HuH-7.5 (cell line): ENCODE results near the gene EPS8L1.
A peak's percentile ranks its signal among the peaks of the same experiment; 100 is the strongest.

ENCODE experiments used
- DNase-seq: peaks from one replicate; pipeline ENCODE4 v3.0.0; 2011; ENCODE audit warnings: low spot score

Gene EPS8L1

GRCh38 chr19:55115446-55116065, 39.9 kb downstream of the EPS8L1 start:
- no peak for DNase-seq

DNA sequence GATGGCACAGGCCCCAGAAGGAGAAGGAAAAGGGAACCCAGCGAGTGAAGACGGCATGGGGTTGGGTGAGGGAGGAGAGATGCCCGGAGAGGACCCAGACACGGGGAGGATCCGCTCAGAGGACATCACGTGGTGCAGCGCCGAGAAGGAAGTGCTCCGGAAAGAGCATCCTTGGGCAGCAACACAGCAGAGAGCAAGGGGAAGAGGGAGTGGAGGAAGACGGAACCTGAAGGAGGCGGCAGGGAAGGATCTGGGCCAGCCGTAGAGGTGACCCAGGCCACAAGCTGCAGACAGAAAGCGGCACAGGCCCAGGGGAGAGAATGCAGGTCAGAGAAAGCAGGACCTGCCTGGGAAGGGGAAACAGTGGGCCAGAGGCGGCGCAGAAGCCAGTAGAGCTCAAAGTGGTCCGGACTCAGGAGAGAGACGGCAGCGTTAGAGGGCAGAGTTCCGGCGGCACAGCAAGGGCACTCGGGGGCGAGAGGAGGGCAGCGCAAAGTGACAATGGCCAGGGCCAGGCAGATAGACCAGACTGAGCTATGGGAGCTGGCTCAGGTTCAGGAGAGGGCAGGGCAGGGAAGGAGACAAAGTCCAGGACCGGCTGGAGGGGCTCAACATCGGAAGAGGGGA, 40.7 kb downstream of the EPS8L1 start:
- DNase-seq, result no peak

DNA sequence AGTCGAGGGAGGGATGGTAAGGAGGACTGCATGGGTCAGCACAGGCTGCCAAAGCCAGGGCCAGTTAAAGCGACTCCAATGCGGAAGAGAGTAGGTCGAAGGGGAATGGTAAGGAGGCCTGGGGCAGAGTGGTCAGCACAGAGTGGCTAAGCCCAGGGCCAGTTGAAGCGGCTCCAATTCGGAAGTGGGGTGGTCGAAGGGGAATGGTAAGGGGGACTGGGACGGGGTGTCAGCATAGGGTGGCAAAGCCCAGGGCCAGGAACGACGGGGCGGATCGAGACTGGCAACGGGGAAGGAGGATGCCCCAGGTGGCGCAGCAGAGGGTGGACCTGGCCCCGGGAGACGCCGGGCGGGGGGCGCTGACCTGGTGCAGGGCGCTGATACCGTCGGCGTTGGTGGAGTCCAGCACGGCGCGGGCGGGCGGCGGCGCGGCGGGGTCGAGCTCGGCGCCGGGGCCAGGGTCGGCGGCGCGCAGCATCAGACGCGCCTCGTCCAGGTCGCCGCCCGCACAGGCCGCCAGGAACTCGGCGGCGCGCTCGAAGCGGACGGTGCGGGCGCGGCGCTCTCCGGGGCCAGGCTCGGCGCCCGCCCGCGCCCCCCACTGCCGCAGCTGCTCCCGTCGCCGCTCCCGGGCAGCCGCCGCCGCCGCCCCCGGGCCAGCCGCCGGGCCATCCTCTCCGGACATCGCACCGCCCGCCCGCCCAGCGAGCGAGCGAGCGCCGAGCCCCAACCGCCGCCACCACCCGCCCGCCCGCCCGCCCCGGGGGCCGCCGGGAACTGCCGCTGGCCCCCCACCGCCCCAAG, 41.4 kb downstream of the EPS8L1 start, which contains the start of gene PPP1R12C:
TSS of gene PPP1R12C (minus strand) at position 779 of the 804 bp plus-strand sequence. CDS start at position 685, 94 bp downstream.
- no peak for DNase-seq

DNA sequence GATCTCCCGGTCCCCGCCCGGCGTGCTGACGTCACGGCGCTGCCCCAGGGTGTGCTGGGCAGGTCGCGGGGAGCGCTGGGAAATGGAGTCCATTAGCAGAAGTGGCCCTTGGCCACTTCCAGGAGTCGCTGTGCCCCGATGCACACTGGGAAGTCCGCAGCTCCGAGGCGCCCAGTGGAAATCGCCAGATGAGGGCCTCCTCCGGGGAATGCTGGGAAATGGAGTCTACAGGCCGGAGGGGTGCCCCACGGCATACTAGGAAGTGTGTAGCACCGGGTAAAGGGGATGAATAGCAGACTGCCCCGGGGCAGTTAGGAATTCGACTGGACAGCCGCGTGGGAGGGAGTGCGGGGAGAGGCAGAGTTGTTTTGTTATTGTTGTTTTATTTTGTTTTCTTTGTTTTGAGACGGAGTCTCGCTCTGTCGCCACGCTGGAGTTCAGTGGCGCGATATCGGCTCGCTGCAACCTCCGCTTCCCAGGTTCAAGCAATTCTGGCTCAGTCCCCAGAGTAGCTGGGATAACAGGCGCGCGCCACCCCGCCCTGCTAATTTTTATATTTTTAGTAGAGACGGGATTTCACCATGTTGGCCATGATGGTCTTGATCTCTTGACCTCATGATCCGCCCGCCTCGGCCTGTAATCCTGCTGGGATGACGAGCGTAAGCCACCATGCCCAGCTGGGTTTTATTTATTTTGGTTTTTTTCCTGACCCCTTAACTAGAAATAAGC, 42.2 kb downstream of the EPS8L1 start:
- peak; percentile 99 for DNase-seq

- no peak for DNase-seq
Observed at GRCh38 chr19:55118401-55118991, 42.8 kb downstream of the EPS8L1 start.

DNA sequence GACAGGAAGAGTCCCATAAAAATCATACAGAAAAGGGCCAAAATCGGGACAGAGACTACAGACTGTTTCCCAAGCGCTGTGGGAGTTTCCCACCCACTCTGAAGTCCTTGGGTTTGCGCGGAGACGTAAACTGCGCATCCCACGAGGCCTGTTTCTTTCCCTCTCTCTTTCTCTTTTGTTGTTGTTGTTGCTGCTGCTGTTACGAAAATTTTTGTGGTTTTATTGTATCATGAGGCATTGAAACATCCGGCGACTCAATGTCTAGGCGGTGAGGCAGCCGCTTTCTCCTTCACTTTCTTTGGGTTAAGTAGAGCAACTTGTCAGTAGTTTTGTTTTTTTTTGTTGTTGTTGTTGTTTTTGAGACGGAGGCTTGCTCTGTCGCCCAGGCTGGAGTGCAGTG, 43.4 kb downstream of the EPS8L1 start:
- DNase-seq, result no peak

- DNase-seq, result no peak
Observed at GRCh38 chr19:55131421-55131820, 55.8 kb downstream of the EPS8L1 start.

GRCh38 chr19:55132453-55133129, 56.9 kb downstream of the EPS8L1 start:
- DNase-seq, result no peak

DNA sequence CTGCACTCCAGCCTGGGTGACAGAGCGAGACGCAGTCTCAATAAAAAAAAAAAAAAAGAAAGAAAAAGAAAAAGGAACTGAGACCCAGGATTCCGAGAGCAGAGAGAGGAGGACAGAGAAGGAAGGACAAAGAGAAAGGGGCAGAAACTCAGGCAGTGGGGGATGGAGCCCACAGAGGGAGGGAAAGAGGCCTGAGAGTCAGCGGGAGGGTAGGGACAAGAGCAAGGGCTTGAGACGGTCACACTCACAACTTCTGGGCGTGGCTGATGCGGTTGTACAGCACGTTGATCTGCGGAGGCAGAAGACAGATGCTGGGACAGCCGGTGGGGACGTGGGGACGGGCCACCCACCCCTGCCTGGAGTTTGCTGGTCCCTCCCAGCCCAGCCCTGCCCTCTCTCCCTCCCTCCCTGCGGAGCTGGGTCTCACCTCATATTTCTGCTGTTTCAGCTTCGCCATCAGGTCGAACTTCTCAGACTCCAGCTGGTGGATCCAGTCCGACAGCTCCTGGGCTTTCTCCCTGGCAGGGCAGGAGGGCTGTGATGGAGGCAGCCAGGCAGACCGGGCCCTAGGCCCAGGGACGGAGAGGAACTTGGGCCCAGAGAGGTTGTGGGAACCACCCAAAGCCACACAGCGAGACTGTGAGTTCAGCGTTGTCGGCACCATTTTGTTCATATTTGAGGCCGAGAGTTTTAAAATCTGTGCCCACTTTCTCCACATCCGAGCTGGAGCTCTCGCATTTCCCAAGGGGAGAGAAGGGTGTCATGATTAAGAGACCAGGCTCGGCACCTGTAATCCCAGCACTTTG, 58.2 kb downstream of the EPS8L1 start:
- no peak for DNase-seq

DNA sequence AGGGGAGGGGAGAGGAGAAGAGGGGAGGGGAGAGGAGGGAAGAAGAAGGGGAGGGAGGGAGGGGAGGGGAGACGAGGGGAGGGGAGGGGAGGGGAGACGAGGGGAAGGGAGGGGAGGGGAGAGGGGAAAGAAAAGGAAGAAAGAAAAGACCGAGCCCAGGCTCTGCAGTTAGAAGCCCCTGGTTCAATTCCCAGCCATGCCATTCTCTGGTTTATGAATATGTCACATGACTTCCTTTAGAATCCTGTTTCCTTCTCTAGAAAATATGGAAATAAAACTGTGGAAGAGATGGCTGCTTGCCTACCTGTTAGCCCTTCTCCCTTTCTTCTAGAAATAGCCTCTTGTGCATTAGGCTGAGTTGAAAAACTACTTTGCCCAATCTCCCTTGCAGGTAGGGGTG, 59.1 kb downstream of the EPS8L1 start:
- DNase-seq, result no peak

DNA sequence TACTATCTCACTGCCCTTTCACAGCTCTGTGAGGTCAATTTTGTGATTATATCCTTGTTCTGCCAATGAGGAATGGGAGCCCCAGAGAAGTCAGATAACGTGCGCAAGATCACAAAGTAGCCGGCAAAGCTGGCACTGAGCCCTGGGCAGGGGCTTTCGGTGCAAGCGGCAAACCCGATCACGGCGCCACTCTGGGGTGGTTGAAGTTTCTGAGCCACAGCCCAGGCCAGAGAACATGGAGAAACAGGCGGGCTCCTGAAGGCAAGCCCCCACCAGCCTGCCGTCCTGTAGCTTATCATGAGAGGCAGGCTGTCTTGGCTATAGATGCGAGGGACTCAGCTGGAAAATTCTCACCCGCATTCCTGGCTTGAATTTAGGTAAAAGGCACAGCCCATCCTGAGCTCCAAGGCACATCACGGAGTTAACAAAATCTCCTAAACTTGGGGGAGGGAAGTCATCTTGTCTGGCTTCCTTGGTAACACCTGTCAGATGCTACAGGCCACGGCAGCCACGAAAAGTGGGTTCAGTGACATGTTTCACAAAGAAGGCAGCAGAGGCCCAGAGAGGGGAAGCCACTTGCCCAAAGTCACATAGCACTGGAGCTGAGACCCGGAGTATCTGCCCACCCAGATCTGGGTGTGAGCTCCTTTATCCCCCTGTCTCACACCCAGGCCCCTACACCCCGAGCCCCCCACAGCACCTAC, 60.9 kb downstream of the EPS8L1 start:
- no peak for DNase-seq
